ENCODE measurements around the gene IP6K1. TPM values are rescaled to one million over a fixed set of nuclear protein-coding genes. Genes with fewer than 3 reads are reported as not detected.

The IP6K1 gene
- total RNA-seq, 1 experiment from 2014 or later = 42.2 TPM

DNA sequence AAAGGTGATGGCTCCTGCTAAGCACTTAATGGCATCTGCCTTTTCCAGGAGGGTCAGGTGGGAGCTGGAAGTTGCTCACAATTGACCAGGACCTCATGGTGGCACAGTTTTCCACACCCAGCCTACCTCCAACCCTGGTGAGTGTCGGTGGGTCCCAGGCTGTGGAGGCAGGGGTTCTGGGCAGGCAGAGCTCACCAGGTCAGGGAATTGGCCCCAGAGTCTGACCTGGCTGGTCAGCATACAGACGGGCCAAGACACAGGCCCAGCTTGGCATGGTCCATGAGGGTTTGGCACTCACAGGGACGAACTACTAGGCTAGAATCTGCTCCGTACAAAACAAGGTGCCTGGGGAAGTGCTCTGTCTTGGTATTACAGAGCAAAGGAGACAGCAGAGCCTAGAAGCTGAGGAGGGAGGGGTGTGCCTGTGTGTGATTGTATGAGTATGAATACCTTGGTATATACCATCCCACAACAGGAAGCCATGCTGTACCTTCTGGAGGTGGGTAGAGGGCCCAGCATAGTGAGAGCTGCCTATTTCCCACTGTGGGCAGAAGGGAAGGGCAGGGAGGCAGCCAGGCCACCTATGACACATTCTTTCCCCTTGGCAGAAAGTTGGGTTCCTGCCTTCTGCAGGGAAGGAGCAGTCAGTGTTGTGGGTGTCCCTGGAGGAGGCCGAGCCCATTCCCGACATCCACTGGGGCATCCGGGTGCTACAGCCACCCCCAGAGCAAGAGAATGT, 105.7 kb downstream of the IP6K1 start:
- Histone ChIP-seq H3K23ac (ENCODE audit: insufficient read length, low read depth, low read length) (no peak overlapping the region), H3K79me1 (ENCODE audit: insufficient read depth, low read depth, low read length, poor library complexity, severe bottlenecking) (no peaks in the 10 kb centered on the region), H4K91ac (ENCODE audit: insufficient read length, low read depth, low read length) (no peak overlapping the region), H3K56ac (ENCODE audit: insufficient read length, low read depth, low read length) (no peak overlapping the region), H3K23me2 (ENCODE audit: insufficient read length, low read depth, low read length, poor library complexity, severe bottlenecking) (no peaks in the 10 kb centered on the region), H2BK20ac (ENCODE audit: low read depth, low read length, poor library complexity, severe bottlenecking) (no peak overlapping the region), H3K4ac (ENCODE audit: low read depth, low read length) (no peak overlapping the region), H3K79me2 (ENCODE audit: insufficient read depth, low read length) (no peaks in the 10 kb centered on the region), H3K27ac (ENCODE audit: insufficient read length, low read depth, low read length) (no peak overlapping the region), H2AFZ (ENCODE audit: low read length) (no peak overlapping the region), H3K18ac (ENCODE audit: insufficient read length, low read depth, low read length) (no peak overlapping the region), H3K27me3 (ENCODE audit: insufficient read depth, low read length) (no peaks in the 10 kb centered on the region), H3K9ac (ENCODE audit: extremely low read depth, insufficient read length, low read length) (no peak overlapping the region), H2AK5ac (ENCODE audit: insufficient read length, low read length) (no peak overlapping the region), H3K14ac (ENCODE audit: insufficient read depth, low read length) (no peak overlapping the region), H3K4me1 (ENCODE audit: insufficient read depth, low read length) (no peaks in the 10 kb centered on the region), H4K8ac (replicated peaks; ENCODE audit: insufficient read length, low read depth, low read length) (no peak overlapping the region), H3T11ph (ENCODE audit: low read length) (no peak overlapping the region), H3K9me3 (ENCODE audit: control insufficient read depth, low read depth, low read length) (no peaks in the 10 kb centered on the region), H4K20me1 (ENCODE audit: control insufficient read depth, insufficient read depth, insufficient read length) (no peaks in the 10 kb centered on the region), H4K5ac (ENCODE audit: insufficient read length, low read depth, low read length) (no peak overlapping the region), H2BK15ac (ENCODE audit: low read depth, low read length) (no peak overlapping the region), H2BK120ac (ENCODE audit: low read depth, low read length, poor library complexity, severe bottlenecking) (no peak overlapping the region), H3K4me2 (ENCODE audit: insufficient read depth, insufficient read length, low read length) (no peak overlapping the region), H2BK12ac (ENCODE audit: insufficient read length, low read depth, low read length) (no peak overlapping the region), H2BK5ac (ENCODE audit: insufficient read length, low read length) (no peak overlapping the region)
- Mint-ChIP-seq H3K4me3 (no peak overlapping the region; a peak in 1 of 5 replicates), H3K27ac (no peak overlapping the region), H3K36me3 (ENCODE audit: insufficient read depth in 1 of 3, low read depth in 3 of 3) (peaks cover 36 to 78% (median 72%) of the 10 kb centered on the region in 3 experiments; a peak in 6 of 7 replicates), H3K9me3 (no peaks in the 10 kb centered on the region), H3K27me3 (ENCODE audit: low read depth) (no peaks in the 10 kb centered on the region), H3K4me1 (peaks cover 4% of the 10 kb centered on the region in 2 experiments)
- TF ChIP-seq, protein P1, sequence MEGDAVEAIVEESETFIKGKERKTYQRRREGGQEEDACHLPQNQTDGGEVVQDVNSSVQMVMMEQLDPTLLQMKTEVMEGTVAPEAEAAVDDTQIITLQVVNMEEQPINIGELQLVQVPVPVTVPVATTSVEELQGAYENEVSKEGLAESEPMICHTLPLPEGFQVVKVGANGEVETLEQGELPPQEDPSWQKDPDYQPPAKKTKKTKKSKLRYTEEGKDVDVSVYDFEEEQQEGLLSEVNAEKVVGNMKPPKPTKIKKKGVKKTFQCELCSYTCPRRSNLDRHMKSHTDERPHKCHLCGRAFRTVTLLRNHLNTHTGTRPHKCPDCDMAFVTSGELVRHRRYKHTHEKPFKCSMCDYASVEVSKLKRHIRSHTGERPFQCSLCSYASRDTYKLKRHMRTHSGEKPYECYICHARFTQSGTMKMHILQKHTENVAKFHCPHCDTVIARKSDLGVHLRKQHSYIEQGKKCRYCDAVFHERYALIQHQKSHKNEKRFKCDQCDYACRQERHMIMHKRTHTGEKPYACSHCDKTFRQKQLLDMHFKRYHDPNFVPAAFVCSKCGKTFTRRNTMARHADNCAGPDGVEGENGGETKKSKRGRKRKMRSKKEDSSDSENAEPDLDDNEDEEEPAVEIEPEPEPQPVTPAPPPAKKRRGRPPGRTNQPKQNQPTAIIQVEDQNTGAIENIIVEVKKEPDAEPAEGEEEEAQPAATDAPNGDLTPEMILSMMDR (conservative IDR thresholded peaks at IDR 0.05) = no peak
- no peak for DNase-seq
- WGBS (ENCODE audit: extremely low coverage, insufficient read length, low lambda C conversion rate) = no CpG with 5 or more reads among the region's 7 CpGs
